ENCODE data around the gene KCNQ1OT1.

KCNQ1OT1 gene

GRCh38 chr11:2677127-2677526 is 22.7 kb downstream of the KCNQ1OT1 start:
- ChIA-PET CTCF (interaction anchor here (1.1 to 1.3 kb wide), 2 partner anchors 13 to 26 kb away, joined by 3 to 4 read pairs; no protein-coding TSS in a partner anchor), POLR2A (interaction anchor here (1.1 kb wide), 1 partner anchor 23 kb away, joined by 4 read pairs; the partner anchor contains the start of gene KCNQ1OT1)
- no peak for TF ChIP-seq CTCF (IDR thresholded peaks at IDR 0.05; ENCODE audit: control extremely low read depth, extremely low read depth, low read depth, missing control alignments)
- no peak for DNase-seq (ENCODE audit: extremely low spot score)

- POLR2A ChIA-PET, result no interaction called here
- DNase-seq (ENCODE audit: extremely low spot score), result no peak
- TF ChIP-seq CTCF (IDR thresholded peaks at IDR 0.05; ENCODE audit: control extremely low read depth, extremely low read depth, low read depth, missing control alignments), result no peak
- CTCF ChIA-PET, result no interaction called here
Observed at GRCh38 chr11:2675540-2675939, 24.3 kb downstream of the KCNQ1OT1 start.

GRCh38 chr11:2674658-2675131 is 25.1 kb downstream of the KCNQ1OT1 start:
- ChIA-PET CTCF (no interaction called here), POLR2A (interaction anchor here (0.6 kb wide), 1 partner anchor 15 kb away, joined by 3 read pairs; no protein-coding TSS in a partner anchor)
- TF ChIP-seq CTCF (IDR thresholded peaks at IDR 0.05; ENCODE audit: control extremely low read depth, extremely low read depth, low read depth, missing control alignments), result no peak
- no peak for DNase-seq (ENCODE audit: extremely low spot score)

GRCh38 chr11:2673871-2674471 is 25.8 kb downstream of the KCNQ1OT1 start:
- CTCF ChIA-PET, result interaction anchor here (1.2 kb wide), 1 partner anchor 8 kb away, joined by 3 read pairs; no protein-coding TSS in a partner anchor
- no peak for TF ChIP-seq CTCF (IDR thresholded peaks at IDR 0.05; ENCODE audit: control extremely low read depth, extremely low read depth, low read depth, missing control alignments)
- POLR2A ChIA-PET, result no interaction called here
- no peak for DNase-seq (ENCODE audit: extremely low spot score)

- DNase-seq (ENCODE audit: extremely low spot score), result no peak
- ChIA-PET POLR2A (no interaction called here), CTCF (interaction anchor here (1.2 kb wide), 1 partner anchor 8 kb away, joined by 3 read pairs; no protein-coding TSS in a partner anchor)
- TF ChIP-seq CTCF (IDR thresholded peaks at IDR 0.05; ENCODE audit: control extremely low read depth, extremely low read depth, low read depth, missing control alignments), result no peak
Observed at GRCh38 chr11:2673250-2673610, 26.6 kb downstream of the KCNQ1OT1 start.

- ChIA-PET CTCF (interaction anchor here (1.2 kb wide), 1 partner anchor 9 kb away, joined by 3 read pairs; no protein-coding TSS in a partner anchor), POLR2A (no interaction called here)
- TF ChIP-seq CTCF (IDR thresholded peaks at IDR 0.05; ENCODE audit: control extremely low read depth, extremely low read depth, low read depth, missing control alignments), result no peak
- no peak for DNase-seq (ENCODE audit: extremely low spot score)
Observed at GRCh38 chr11:2672553-2673249, 27.1 kb downstream of the KCNQ1OT1 start.
